Esophagus muscularis mucosa (tissue), 3 donors: Measurements from ENCODE around the gene SH3GL2.

Experiments used
- POLR2A ChIP-seq: fragments of 450-650 bp; IDR thresholded peaks from one replicate; pipeline ENCODE4 v1.6.1; 2017; ENCODE audit warnings: antibody characterized with exemption, moderate library complexity, mild to moderate bottlenecking, low read depth
- TF ChIP-seq, protein P1 (sequence below), 3 experiments: fragments of 200-600 bp in 2 of 3; fragments of 450-650 bp in 1 of 3; sonication (generic) in 2 of 3; IDR thresholded peaks; one replicate each; pipeline ENCODE4 v1.5.1; 2017 to 2019; ENCODE audit warnings: antibody characterized with exemption in 3 of 3, mild to moderate bottlenecking in 2 of 3, moderate library complexity in 1 of 3

DNA sequence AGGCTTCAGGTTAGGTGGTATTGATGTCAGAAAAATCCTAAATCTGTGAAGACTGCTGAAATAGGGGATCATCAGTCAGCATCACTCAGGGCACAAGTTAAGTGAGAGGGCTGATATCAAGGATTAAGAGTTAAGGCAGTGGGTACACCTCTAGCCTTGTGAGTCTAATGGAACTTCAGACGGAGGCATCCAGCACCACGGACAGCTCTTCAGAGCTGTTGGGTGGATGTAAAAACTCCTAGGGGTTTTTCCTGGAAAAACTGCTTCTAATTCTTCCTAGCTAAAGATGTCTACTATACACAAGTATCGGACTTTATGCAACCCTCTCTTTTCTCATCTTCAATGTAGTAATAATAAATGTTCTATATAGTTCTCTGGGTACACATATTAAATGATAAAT, 165.9 kb downstream of the SH3GL2 start:
- TF ChIP-seq, protein P1, sequence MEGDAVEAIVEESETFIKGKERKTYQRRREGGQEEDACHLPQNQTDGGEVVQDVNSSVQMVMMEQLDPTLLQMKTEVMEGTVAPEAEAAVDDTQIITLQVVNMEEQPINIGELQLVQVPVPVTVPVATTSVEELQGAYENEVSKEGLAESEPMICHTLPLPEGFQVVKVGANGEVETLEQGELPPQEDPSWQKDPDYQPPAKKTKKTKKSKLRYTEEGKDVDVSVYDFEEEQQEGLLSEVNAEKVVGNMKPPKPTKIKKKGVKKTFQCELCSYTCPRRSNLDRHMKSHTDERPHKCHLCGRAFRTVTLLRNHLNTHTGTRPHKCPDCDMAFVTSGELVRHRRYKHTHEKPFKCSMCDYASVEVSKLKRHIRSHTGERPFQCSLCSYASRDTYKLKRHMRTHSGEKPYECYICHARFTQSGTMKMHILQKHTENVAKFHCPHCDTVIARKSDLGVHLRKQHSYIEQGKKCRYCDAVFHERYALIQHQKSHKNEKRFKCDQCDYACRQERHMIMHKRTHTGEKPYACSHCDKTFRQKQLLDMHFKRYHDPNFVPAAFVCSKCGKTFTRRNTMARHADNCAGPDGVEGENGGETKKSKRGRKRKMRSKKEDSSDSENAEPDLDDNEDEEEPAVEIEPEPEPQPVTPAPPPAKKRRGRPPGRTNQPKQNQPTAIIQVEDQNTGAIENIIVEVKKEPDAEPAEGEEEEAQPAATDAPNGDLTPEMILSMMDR (IDR thresholded peaks at IDR 0.05): no peak
- TF ChIP-seq POLR2A: no peak
